Brain pericyte (primary cell): ENCODE results near the gene RASGRF1.

Experiments
- DNase-seq: peaks from one replicate; pipeline ENCODE4 v3.0.0-alpha.2; 2012; ENCODE audit warnings: low read depth, low spot score

RASGRF1 gene

DNA sequence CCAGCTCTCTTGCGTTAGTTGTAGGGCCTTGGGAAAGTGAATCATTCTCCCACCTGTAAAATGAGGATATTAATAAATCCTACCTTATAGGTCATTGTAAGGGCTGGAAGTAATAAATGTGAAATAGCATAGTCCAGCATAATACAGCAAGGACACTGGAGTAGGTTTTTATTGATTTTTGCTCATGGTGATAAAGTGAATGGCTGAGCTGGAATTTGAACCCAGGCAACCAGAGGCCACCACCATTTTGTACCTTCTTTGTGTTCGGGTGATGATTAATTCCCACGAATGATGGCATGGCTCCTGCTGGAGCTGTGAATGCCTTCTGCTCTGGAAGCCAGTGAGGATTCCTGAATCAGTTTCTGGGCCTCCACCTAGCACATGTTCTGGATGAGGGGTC, 177.6 kb downstream of the RASGRF1 start:
- DNase-seq: no peak

DNA sequence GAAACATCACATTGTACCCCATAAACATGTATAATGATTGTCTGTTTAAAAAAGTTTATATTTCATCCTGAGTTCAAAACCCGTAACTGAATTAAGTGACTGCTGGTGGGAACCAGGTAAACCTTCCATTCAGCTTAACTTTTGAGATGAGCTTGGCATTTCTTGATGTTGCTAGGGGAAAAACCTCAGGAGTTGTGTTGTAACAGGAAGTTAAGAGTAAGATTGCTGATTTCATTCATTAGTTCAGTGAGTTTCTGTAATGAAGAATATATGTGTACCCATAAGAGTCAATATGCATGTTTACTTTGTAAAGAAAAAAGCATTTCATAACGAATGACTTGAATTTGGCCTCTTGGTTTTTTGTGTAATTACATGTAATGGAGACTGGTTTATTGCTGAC, 178.3 kb downstream of the RASGRF1 start:
- no peak for DNase-seq

DNA sequence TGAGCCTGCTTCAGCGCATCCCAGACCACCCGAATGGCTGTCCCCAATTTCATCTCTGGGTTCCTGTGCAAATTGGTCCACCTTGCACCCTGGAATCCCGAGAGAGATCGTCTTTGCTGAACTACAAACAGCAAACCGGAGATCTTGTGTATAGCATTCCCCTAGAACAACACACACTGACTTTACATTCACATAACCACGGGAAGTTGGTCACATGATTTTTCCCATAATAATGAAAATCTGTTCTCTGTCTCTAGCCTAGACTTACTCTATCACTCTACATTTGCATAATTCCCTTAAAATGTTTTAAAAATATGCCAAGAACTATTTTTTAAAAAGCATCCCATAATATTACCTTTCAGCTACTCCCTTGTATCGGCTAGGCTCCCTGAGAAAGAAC, 180.3 kb downstream of the RASGRF1 start:
- DNase-seq: no peak
